Measurements from ENCODE around the gene SERTAD1.

- TF ChIP-seq EP300 (IDR thresholded peaks at IDR 0.05; ENCODE audit: borderline replicate concordance) (no peak), RAD21 (IDR thresholded peaks at IDR 0.05; ENCODE audit: low read depth) (no peak), ZBTB7A (IDR thresholded peaks at IDR 0.05; ENCODE audit: low read depth) (no peak), CEBPB (IDR thresholded peaks at IDR 0.05) (no peak), TEAD4 (IDR thresholded peaks at IDR 0.05) (no peak)
These were observed 27.5 kb upstream of the SERTAD1 start for GRCh38 chr19:40453151-40453735.

Data from Ishikawa (cell line).